ENCODE data around the gene FKBP5. TPM values are rescaled to one million over a fixed set of nuclear protein-coding genes. Genes with fewer than 3 reads are reported as not detected.

The FKBP5 gene
- total and polyA plus RNA-seq, 10 of the 15 experiments (the other 5 are each of a cell fraction or from before 2014, with no cell fraction given): 29.0 to 123 (median 62.3) TPM

GRCh38 chr6:35647400-35647799 lies 41.3 kb downstream of the FKBP5 start (continued):
- TF ChIP-seq, protein P1, sequence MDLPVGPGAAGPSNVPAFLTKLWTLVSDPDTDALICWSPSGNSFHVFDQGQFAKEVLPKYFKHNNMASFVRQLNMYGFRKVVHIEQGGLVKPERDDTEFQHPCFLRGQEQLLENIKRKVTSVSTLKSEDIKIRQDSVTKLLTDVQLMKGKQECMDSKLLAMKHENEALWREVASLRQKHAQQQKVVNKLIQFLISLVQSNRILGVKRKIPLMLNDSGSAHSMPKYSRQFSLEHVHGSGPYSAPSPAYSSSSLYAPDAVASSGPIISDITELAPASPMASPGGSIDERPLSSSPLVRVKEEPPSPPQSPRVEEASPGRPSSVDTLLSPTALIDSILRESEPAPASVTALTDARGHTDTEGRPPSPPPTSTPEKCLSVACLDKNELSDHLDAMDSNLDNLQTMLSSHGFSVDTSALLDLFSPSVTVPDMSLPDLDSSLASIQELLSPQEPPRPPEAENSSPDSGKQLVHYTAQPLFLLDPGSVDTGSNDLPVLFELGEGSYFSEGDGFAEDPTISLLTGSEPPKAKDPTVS (IDR thresholded peaks at IDR 0.05; ENCODE audit: low read depth, low read length): no peak
- TF ChIP-seq MEF2B (IDR thresholded peaks at IDR 0.05; ENCODE audit: partially characterized antibody, poor library complexity, severe bottlenecking): no peak
- TF ChIP-seq KDM1A (IDR thresholded peaks at IDR 0.05; ENCODE audit: borderline replicate concordance): no peak
- no peak for TF ChIP-seq CHD2 (IDR thresholded peaks at IDR 0.05; ENCODE audit: borderline replicate concordance, low read depth, low read length)

- RAD21 ChIA-PET (ENCODE audit: unreplicated experiment): interaction anchor here (1.0 to 3.0 kb wide), 6 partner anchors 13 to 93 kb away, joined by 3 to 12 read pairs (median 4); no protein-coding TSS in a partner anchor
- Histone ChIP-seq H3K4me2 (ENCODE audit: control insufficient read depth, insufficient read depth) (no peak overlapping the region), H3K4me3 (no peak overlapping the region), H3K27me3 (replicated peaks in 1 of 2; ENCODE audit: control insufficient read depth in 2 of 2, insufficient read depth in 2 of 2, low read length in 1 of 2) (no peaks in the 10 kb centered on the region), H3K4me1 (ENCODE audit: control insufficient read depth, insufficient read depth, low read length) (peaks cover 5% of the 10 kb centered on the region), H3K79me2 (ENCODE audit: control insufficient read depth, insufficient read depth, low read length) (peaks cover 2% of the 10 kb centered on the region; the same call in 1 of the 2 replicates), H4K20me1 (ENCODE audit: control insufficient read depth, insufficient read depth) (no peaks in the 10 kb centered on the region), H3K27ac (ENCODE audit: control insufficient read depth, insufficient read depth) (no peak overlapping the region), H2AFZ (ENCODE audit: control insufficient read depth, low read depth, low read length) (no peak overlapping the region), H3K9me3 (replicated peaks; ENCODE audit: control insufficient read depth, insufficient read depth, low read length) (no peaks in the 10 kb centered on the region), H3K9ac (ENCODE audit: control insufficient read depth, insufficient read depth, low read length) (no peak overlapping the region), H3K36me3 (ENCODE audit: control insufficient read depth in 2 of 2, insufficient read depth in 2 of 2, low read length in 1 of 2) (peaks cover 4 to 11% of the 10 kb centered on the region in 2 experiments; a peak in 3 of 4 replicates)
- no peak for FAIRE-seq
- TSS peak; percentile 10 for BruUV-seq (replicated peaks)
- ATAC-seq: no peak
- intact Hi-C loops (cut with micrococcal nuclease; ENCODE audit: unreplicated experiment) (no loop called here), in situ Hi-C loops (cut with MboI) (no loop called here)
- POLR2A ChIA-PET: interaction anchor here (1.2 to 1.8 kb wide), 3 partner anchors 20 to 93 kb away, joined by 3 to 6 read pairs (median 4); no protein-coding TSS in a partner anchor
- SMC1A ChIA-PET (ENCODE audit: uncharacterized antibody, unreplicated experiment): interaction anchor here (0.5 to 2.8 kb wide), 19 partner anchors 13 to 738 kb away, joined by 3 to 18 read pairs (median 3); partner anchors contain the start of gene ARMC12
- no peak for DNase-seq (ENCODE audit: low read depth, low spot score)
- CTCF ChIA-PET: interaction anchor here (1.7 to 8.0 kb wide), 4 partner anchors 14 to 93 kb away, joined by 5 to 77 read pairs (median 10); partner anchors contain the start of gene ARMC12
- no peak for TF ChIP-seq PAX5 (IDR thresholded peaks at IDR 0.05; ENCODE audit: borderline replicate concordance, low read depth, low read length)
- no peak for TF ChIP-seq BMI1 (IDR thresholded peaks at IDR 0.05; ENCODE audit: borderline replicate concordance)
- TF ChIP-seq FOS (IDR thresholded peaks at IDR 0.05; ENCODE audit: borderline replicate concordance, extremely low read depth, insufficient read length): no peak
- no peak for TF ChIP-seq ZSCAN29 (IDR thresholded peaks at IDR 0.05)
- no peak for TF ChIP-seq MEF2B (IDR thresholded peaks at IDR 0.05; ENCODE audit: partially characterized antibody, poor library complexity, severe bottlenecking)
- TF ChIP-seq ZBTB40 (IDR thresholded peaks at IDR 0.05; ENCODE audit: borderline replicate concordance): no peak
- TF ChIP-seq PML (IDR thresholded peaks at IDR 0.05; ENCODE audit: low read length): no peak
- no peak for TF ChIP-seq TCF7 (IDR thresholded peaks at IDR 0.05; ENCODE audit: borderline replicate concordance)
- TF ChIP-seq SPI1 (IDR thresholded peaks at IDR 0.05; ENCODE audit: borderline replicate concordance, insufficient read depth, low read depth, low read length): no peak
- TF ChIP-seq, protein P2, sequence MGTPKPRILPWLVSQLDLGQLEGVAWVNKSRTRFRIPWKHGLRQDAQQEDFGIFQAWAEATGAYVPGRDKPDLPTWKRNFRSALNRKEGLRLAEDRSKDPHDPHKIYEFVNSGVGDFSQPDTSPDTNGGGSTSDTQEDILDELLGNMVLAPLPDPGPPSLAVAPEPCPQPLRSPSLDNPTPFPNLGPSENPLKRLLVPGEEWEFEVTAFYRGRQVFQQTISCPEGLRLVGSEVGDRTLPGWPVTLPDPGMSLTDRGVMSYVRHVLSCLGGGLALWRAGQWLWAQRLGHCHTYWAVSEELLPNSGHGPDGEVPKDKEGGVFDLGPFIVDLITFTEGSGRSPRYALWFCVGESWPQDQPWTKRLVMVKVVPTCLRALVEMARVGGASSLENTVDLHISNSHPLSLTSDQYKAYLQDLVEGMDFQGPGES (IDR thresholded peaks at IDR 0.05): no peak
- TF ChIP-seq JUND (IDR thresholded peaks at IDR 0.05; ENCODE audit: low read depth, low read length): no peak
Measured at GRCh38 chr6:35643162-35643535, 45.6 kb downstream of the FKBP5 start.

Data from GM12878 (cell line).